Dermis microvascular lymphatic vessel endothelial cell (primary cell): ENCODE measurements around the gene ST3GAL3. TPM values are rescaled to one million over a fixed set of nuclear protein-coding genes. Genes with fewer than 3 reads are reported as not detected.
A peak's percentile ranks its signal among the peaks of the same experiment; 100 is the strongest.

Source experiments
- DNase-seq, 2 donors: peaks; one replicate each; pipeline versions ENCODE4 v3.0.0 to v3.0.0-alpha.2; 2010; ENCODE audit warnings: low read depth in 2 of 2
- total RNA-seq: library from RNA; depleted of rRNA; stranded (reverse); fragments of >200 nt; gene quantifications from 2 replicates; pipeline ENCODE4 v1.2.1, GENCODE V29; 2014

ST3GAL3 gene, protein sequence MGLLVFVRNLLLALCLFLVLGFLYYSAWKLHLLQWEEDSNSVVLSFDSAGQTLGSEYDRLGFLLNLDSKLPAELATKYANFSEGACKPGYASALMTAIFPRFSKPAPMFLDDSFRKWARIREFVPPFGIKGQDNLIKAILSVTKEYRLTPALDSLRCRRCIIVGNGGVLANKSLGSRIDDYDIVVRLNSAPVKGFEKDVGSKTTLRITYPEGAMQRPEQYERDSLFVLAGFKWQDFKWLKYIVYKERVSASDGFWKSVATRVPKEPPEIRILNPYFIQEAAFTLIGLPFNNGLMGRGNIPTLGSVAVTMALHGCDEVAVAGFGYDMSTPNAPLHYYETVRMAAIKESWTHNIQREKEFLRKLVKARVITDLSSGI
- total RNA-seq: 6.2 and 11.0 TPM in 2 replicates

DNA sequence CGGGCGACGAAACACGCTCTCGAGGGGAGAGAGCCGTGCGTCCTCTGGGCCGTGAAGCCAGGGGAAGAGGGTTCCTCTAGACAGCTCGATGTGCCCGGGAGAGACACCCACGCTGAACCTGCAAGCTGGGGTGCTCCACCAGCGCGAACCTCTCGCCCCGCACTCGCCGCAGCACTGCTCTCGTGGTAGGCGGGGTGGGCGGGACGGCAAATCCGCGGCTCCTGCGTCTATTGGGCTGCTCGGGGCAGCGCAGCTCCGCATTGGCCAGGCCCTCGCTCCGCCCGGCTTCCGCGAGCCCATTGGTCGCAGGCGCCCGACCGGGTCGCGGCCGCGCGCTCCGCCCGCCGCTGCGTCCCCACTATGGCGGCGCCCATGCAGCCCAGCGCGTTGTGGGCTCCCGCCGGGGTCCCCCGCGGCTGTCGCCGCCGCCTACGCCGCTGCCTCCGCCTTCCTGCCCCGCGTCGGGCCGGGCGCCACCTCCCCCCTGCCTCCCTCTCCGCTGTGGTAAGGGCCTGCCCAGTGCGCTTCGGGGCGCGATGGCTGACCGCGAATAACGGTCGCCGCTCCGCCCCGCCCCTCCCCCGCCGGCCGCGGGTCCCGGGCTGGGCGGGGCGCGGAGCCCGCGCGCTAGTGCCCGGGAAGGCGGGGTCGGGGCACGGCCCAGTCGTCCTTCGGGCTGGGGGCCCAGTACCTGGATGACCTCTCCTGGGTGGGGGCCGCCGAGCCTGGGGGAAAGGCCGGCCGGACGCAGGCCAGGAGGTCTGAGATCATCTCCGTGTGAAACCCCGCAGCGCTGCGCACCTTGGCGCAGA, at the start of gene ST3GAL3:
Gene ST3GAL3, plus strand, starts transcription at position 347 of the 812 bp plus-strand sequence. CDS start 28,727 bp downstream, outside the sequence.
- peak; percentile 78 to 94 for DNase-seq

DNA sequence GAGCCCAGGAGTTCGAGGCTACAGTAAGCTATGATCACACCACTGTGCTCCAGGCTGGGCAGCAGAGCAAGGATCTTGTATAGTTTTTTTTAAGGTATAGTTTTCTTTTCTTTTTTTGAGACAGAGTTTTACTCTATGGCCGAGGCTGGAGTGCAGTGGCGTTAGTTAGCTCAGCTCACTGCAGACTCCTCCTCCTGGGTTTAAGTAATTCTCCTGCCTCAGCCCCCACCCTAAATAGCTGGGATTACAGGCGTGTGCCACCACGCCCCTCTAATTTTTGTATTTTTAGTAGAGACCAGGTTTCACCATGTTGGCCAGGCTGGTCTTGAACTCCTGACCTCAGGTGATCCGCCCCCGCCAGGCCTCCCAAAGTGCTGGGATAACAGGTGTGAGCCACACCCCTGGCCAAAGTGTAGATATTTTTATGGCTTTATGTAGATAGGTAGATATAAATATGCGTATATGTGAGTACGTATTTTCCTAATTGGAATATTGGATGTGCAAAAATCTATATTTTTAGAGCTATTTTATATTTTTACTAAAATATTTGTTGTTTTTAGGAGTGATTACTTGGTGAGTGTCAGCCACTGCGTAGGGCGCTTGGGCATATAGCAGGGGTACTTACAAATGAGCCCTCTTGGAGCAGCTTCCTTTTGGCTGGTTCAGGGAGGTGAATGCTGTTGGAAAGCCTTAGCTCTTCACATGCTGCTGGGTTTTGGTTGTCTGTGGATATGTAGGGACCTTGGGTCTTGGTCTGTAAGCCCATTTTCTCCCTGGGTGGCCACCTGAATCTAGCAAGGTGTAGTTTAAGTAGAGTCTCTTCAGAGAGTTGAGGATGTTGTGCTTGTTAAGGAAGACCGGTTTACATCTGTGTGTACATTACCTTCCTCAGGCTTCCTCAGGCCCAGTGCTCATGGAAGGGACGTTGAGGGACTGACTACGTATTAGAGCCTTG, 47.8 kb upstream of the ST3GAL3 start:
- DNase-seq: no peak

DNA sequence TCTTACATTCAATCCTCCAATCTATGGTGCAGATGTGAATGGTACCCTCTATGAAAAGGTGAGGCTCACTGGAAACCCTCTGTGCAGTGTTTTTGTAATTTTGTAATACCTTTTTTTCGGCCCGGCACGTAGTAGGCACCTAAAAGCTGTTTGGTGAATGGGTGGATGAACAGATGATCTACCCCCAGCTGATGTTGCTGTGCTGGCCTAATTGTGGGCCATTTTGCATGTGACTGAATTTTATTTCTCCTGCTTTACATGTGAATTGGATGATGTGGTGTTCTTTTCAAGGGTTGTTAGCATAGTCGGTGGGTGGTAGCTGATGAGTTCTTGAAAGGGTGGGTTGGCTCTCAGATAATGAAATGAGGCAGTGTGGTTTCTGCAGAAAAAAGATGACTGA, 47.0 kb upstream of the ST3GAL3 start:
- DNase-seq: no peak

DNA sequence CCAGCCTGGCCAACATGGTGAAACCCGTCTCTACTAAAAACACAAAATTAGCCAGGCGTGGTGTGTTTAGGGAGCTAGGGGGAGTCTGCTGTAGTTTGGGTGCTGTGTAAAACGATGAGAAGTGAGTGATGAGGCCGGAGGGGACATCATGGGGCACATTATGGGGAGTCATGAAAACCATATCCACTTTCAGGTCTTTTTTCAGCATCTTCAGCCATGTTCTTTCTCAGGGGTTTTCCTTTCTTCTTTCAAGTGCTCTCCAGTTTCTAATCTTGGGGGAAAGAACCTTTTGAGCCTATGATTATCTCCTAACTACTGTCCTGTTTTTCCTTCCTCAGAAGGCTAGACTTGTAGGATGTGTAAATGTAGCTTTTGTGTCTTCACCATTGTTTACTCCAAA, 43.0 kb upstream of the ST3GAL3 start:
- DNase-seq: no peak

DNA sequence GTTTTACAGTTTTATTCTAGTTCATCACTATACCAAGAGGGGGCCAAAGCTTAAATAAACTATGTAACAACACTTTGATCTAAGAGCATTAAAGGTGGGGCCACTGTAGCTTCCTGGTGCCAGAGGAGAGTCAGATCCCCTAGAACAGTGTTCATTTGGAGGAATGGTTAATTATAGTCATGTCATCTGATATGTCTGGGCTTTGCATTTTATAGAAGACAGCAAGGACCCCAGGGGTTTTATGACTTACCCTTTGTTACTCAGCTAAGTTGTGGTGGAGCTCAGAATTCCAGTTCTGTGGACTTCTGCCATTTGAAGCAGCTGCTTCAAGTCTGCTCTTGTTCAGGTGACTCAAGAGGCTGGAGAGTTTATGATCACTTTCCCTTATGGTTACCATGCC, 40.7 kb upstream of the ST3GAL3 start:
- DNase-seq: no peak

DNA sequence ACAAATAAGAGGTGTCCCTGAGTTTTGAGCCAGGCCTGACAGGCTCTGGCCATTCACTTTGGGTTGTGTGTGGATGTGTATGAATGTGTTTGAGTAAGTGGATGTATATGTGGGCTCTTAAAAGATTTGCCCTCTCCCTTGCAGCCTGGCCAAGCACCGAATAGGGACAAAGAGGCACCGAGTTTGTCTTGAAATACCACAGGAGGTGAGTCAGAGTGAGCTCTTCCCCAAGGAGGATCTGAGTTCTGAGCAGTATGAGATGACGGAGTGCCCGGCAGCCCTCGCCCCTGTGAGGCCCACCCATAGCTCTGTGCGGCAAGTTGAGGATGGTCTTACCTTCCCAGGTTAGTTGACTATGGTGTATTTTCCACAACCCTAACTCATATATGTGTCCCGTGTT, 38.4 kb upstream of the ST3GAL3 start:
- no peak for DNase-seq

DNA sequence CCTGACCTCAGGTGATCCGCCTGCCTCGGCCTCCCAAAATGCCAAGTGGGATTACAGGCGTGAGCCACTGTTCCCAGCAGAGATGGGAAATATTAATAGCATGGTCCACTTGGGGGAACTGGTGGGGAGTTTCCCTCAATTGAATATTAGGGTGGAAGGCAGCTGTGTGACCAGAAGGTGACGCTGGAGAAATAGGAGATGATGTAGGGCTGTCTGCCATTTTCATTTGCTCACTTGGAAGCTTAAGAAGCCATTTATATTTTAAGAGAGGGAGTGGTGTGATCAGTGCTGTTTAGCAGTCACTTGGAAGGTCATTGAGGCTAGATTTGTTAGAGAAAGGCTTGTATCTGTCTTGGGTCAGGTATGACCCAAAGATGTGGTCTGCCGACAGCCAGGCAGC, 37.5 kb upstream of the ST3GAL3 start:
- DNase-seq: no peak

DNA sequence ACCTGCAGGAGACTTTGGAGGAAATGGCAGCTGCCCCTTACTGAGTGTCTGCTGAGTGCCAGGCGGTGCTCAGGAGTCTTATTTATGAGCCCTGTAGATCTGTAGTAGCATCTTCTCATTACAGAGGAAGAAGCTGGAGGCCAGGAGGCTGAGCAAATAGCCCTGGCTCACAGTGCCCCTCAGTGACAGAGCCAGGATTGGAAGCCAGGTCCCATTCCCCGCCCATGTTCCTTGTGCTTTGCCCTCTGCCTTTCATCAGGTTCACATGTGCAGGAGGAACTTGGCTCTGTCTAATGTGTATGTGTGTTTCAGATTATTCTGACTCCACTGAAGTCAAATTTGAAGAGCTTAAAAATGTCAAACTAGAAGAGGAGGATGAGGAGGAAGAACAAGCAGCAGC, 36.1 kb upstream of the ST3GAL3 start:
- no peak for DNase-seq

DNA sequence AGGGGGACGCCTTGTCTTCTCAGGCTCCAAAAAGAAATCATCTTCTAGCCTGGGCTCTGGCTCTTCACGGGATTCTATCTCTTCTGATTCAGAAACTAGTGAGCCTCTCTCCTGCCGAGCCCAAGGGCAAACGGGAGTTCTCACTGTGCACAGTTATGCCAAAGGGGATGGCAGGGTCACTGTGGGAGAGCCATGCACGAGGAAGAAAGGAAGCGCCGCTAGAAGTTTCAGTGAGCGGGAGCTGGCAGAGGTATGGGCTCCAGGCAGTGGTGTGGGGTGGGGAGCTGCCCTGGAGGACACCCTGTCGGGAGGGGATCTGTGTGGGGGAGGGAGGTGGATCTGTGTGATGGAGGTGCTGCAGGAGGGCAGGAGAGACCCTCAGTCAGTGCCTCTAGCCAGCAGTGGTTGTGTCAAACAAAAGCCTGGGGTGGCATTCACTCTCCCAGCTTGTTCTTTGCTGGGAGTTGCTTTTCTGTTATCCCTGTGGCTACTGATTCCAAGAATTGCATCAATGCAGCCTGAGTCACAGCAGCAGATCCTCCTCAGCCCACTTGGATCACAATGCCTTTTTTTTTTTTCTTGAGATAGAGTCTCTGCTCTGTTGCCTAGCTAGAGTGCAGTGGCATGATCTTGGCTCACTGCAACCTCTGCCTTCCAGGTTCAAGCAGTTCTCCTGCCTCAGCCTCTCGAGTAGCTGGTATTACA, 35.6 kb upstream of the ST3GAL3 start:
- no peak for DNase-seq

DNA sequence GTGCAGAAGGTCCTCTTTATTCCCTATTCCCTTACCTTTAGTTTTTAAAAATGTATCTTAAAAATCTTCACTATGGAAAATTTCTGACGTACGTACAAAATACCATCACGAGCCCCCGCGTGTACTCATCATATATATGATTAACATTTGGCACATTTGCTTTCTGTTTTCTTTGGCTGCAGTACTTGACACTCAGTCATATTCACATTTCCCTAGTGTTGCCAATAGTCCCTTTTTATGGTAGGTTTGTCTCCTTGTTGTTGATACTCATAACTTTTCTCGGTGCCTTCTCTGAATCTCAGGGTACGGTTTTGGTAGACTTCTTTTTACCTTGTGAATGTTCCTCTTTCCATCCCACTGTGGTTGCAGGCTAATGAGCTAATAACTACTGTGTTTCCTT, 34.1 kb upstream of the ST3GAL3 start:
- no peak for DNase-seq

DNA sequence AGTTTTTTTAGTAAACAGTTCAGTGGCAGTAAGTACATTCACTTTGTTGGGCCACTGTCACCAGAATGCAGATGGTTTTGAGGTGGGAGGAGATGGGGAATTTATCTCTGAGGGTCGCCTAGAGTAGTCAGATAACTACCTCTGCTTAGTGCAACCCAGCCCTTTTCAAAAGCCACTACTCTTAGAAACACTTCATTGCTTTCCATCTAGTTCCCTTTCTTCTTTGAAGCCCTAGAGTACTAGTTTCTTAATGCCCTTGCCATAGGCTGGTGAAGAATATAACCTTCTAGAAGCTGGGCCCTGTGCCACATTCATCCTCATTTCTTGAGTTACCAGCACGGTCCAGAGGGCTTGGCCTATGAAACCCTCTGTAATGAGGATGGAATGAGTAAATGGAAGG, 28.4 kb upstream of the ST3GAL3 start:
- no peak for DNase-seq

DNA sequence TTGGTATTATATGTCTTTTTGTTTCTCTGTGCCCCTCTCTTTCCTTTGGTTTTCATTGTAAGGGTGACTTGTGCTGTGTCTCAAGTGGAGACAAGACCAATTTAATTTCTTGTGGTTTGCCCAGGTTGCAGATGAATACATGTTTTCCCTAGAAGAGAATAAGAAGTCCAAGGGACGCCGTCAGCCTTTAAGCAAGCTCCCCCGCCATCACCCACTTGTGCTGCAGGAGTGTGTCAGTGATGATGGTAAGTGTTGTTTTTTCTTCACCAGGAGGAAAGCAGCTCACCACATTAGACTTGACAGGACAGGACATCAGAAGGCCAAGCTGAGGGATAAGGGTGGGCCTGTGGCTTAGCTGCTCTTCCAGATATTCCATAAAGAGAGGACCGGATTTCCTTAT, 23.8 kb upstream of the ST3GAL3 start:
- DNase-seq: no peak

DNA sequence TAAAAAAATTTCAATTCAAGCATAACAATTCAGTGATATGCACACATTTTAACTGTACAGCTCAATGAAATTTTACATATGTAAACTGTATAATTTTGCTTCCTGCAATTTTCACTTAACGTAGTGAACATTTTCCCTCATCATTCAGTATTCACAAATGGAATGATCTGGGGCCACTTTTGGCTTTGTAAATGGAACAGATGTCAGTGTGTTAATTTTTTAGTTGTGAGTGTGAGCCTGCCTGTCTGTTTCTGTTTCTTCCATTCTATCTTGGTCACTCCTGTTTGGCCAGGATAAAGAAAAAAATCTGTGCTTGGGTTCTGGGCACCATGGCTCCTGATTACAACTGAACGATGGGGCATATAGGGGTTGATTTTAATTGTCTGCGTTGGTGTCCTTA, 20.5 kb upstream of the ST3GAL3 start:
- DNase-seq: no peak

DNA sequence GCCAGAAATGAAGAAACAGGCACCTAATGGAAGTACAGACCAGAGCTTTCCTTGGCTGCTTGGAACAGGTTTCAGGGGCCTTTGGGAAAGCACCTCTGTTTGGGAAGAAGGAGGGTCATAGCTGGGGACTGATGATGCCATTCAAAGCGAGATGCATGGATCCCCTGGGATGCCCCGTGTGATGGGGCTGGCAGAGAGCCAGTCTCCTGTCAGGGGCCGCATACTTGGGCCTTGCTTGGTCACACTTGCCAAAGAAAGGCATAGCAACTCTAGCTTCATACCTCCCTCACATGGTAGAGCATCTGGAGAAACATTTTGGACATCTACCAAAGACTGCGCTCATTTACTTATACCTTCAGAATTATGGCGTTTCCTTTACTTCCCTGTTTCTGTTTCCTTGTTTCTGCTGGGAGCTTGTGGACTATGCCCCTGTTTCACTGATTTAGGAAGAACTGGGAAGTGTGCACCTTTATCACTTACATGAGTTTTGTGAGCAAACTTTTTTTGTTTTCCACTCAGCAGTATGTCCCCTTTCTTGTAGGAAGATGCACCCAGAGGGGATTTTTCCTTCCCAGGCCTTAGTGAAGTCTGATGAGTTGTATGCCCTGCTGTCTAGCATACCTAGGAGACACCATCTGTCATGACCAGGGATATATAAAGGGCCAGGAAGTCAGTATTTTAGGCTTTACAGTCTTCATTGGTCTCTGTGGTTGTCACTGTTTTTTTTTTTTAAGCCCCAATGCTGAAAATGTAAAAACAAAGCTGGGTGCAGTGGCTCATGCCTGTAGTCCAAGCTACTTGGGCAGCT, 19.8 kb upstream of the ST3GAL3 start:
- DNase-seq: no peak

DNA sequence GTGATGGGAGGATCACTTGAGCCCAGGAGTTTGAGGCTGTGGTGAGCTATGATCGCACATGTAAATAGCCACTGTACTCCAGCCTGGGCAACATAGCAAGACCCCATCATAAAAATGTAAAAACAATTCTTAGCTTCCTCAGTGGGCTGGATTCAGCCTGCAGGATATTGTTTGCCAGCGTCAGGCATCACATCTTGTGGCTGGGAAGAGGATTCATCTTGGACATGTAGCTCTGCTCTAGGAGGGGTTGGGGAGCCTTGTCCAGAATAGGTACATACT, 19.3 kb upstream of the ST3GAL3 start:
- no peak for DNase-seq

DNA sequence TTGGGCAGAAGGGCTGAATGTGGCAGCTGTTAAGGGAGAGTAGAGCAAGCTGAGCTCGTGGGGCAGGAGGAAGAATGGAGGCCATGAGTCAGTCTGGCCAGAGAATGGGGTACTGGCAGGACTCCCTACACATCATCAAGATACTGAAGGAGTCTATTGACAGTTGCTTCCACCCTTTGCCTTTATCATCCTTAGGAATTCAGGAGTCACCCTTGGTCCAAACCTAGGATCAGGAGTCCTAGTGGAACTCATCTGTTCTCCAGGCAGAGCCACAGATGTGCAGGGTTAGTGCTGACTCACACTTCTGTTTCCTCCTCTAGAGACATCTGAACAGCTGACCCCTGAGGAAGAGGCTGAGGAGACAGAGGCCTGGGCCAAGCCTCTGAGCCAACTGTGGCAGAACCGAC, 18.7 kb upstream of the ST3GAL3 start:
- DNase-seq: peak in 1 of 2 donors; percentile 69

DNA sequence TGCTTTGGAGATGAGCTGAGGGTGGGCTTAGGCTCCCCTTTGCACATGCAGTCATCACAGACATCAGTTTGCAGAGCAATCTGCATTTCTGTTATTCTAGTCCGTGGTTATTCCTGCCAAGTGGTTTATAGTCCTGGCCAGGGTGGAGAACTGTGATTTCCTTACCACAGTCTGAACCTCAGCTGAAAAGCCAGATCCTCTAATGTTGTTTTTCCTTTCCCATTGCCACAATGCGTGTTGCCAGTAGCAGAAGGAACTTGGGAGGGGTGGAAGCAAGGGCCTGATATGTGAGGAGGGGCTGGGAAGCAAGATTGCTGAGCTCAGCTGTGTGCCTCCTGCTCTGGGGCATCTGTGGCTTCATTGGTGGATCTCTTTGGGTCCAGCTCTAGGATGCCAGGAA, 18.0 kb upstream of the ST3GAL3 start:
- DNase-seq: no peak

DNA sequence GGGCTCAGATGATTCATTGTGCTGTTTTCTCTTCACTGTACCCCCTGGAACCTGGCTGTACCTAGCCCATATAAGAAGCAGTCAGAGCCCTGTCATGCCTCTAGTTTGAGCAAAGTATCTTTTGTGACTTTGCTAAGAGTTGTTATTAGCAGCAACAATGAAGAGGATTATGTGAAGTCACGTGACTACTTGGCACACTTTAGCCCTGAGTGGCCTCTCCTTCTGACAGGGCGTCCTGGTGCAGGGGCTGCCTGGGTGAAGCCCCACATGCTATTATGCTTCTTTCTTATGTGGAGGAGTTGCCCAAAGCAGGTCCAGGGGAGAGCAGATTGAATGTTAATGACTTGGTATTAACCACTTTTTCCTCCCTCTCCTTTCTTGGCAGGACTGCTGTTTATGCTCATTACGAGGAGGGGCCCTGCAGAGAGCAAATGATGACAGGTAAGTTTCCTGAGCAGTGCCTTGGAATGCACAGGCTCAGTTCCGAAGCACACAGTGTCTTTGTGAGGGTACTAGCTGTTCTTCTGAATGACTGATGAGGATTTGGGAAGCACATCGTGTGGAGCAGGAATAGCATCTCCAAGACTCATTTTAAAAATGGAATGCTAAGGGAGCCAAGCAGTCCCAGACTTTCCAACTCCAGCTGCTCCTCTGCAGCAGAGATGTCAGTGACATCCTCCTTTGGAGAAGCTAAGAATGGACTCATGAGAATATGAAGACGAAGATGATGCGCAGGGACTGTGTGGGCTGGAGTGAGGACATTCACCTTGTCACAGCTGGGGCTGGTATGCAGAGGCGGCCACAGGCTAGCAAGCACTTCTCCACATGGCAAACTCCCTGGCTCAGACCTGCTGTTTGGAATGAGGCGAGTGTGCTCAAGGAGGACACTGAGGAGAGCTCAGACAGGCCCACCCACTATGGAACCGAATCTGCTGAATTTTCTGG, 15.2 kb upstream of the ST3GAL3 start:
- DNase-seq: no peak

DNA sequence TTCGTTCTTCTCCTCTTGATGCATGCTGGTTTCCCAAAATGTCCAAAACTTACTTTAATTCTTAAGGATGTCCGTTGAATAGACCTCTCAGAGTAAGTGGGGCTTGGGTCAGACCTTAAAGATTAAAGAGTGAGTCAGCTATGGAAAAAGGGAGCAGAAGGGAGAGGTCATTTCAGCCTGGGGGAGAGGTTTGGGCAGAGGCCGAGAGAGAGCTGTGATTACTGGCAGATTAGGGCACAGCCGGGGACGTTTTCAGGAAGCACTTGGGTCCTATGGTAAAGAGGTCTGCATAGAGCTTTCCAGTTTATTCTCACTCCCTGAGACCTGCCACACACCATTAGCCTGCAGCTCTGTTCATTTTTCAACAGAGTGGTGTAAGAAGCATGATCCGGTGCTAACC, 14.0 kb upstream of the ST3GAL3 start:
- no peak for DNase-seq
